ENCODE data around the gene TRAF7. TPM values are rescaled to one million over a fixed set of nuclear protein-coding genes. Genes with fewer than 3 reads are reported as not detected.

Gene TRAF7
- total and polyA plus RNA-seq, 2 of the 8 experiments (the other 6 are each of a cell fraction or from before 2014, with no cell fraction given) = 96.8 to 148 TPM

- peak; percentile 58 for TF ChIP-seq MAX (IDR thresholded peaks at IDR 0.05)
- TF ChIP-seq SIN3A (conservative IDR thresholded peaks at IDR 0.05 in 1 of 2, IDR thresholded peaks at IDR 0.05 in 1 of 2; ENCODE audit: low read depth in 1 of 2, low read length in 2 of 2) = peak; percentile 79 to 84; a peak in 2 of 4 replicates
- TF ChIP-seq KDM4A (IDR thresholded peaks at IDR 0.05; ENCODE audit: low read depth, low read length, severe bottlenecking) = peak; percentile 19
- TF ChIP-seq RAD21 (IDR thresholded peaks at IDR 0.05 in 1 of 2, conservative IDR thresholded peaks at IDR 0.05 in 1 of 2; ENCODE audit: low read depth in 2 of 2, low read length in 2 of 2) = no peak; a peak in 1 of 4 replicates
- no peak for TF ChIP-seq SIRT6 (IDR thresholded peaks at IDR 0.05; ENCODE audit: low read length)
- no peak for TF ChIP-seq POLR2A (IDR thresholded peaks at IDR 0.05; ENCODE audit: control extremely low read depth in 1 of 2, low read depth in 2 of 2, low read length in 2 of 2)
- no peak for TF ChIP-seq TAF1 (IDR thresholded peaks at IDR 0.05; ENCODE audit: low read depth, low read length)
- TF ChIP-seq BACH1 (IDR thresholded peaks at IDR 0.05; ENCODE audit: low read length) = 0 out of 2 replicates have a peak, but pooled peaks have one; percentile 14
- TF ChIP-seq CBX5 (IDR thresholded peaks at IDR 0.05; ENCODE audit: low read depth, low read length) = no peak
- TF ChIP-seq ATF2 (IDR thresholded peaks at IDR 0.05; ENCODE audit: low read length) = no peak
- peak; percentile 73; the same call in 1 of the 2 replicates for TF ChIP-seq TCF12 (IDR thresholded peaks at IDR 0.05; ENCODE audit: low read depth, low read length)
- peak; percentile 12 to 90; a peak in 3 of 4 replicates for TF ChIP-seq HDAC2 (IDR thresholded peaks at IDR 0.05; ENCODE audit: borderline replicate concordance in 1 of 2, low read depth in 2 of 2, low read length in 2 of 2)
These were observed 7.5 kb upstream of the TRAF7 start, which contains the start of gene RAB26 (continued) for GRCh38 chr16:2147981-2148671.
